H1 (cell line): Measurements from ENCODE around the gene TRIM6. TPM values are rescaled to one million over a fixed set of nuclear protein-coding genes. Genes with fewer than 3 reads are reported as not detected.

Source experiments
- CTCF ChIA-PET: fragments of 300-600 bp; sonication (Branson Sonifier 250); formaldehyde crosslinking; loops from one replicate; lab custom pipeline; 2021; ENCODE audit not compliant: partially characterized antibody; lab: Charles Lee
- POLR2A ChIA-PET: fragments of 300-600 bp; sonication (Branson Sonifier 250); formaldehyde crosslinking; loops from one replicate; lab custom pipeline; 2021; ENCODE audit warnings: inconsistent platforms; ENCODE audit not compliant: partially characterized antibody; lab: Charles Lee
- DNase-seq, 2 experiments: peaks; one replicate each; pipeline versions ENCODE4 v3.0.0 to v3.0.0-alpha.2; 2010 to 2022; ENCODE audit warnings: low spot score in 2 of 2, low read depth in 1 of 2, mixed read lengths in 1 of 2
- FAIRE-seq: peaks from 2 replicates; lab custom pipeline; 2011; peaks lifted over from hg19 to GRCh38; lab: Jason Lieb, UNC
- H2AFZ ChIP-seq: 2 replicates; pipeline ENCODE4 v1.8.1; 2012; ENCODE audit warnings: low read length, inconsistent platforms
- H2AK5ac ChIP-seq: 2 replicates; pipeline ENCODE4 v1.6.1; 2013; ENCODE audit warnings: low read depth, low read length
- H2BK120ac ChIP-seq: replicated peaks from 2 replicates; pipeline ENCODE3; 2013; ENCODE audit warnings: low read depth, low read length, inconsistent platforms
- H2BK12ac ChIP-seq: 2 replicates; pipeline ENCODE4 v1.6.1; 2013; ENCODE audit warnings: low read depth, low read length
- H2BK15ac ChIP-seq: 2 replicates; pipeline ENCODE4 v1.6.1; 2013; ENCODE audit warnings: low read length
- H2BK20ac ChIP-seq: 2 replicates; pipeline ENCODE4 v1.6.1; 2013; ENCODE audit warnings: low read length
- H2BK5ac ChIP-seq: 2 replicates; pipeline ENCODE4 v1.6.1; 2013; ENCODE audit warnings: low read depth, low read length
- H3K14ac ChIP-seq: 2 replicates; pipeline ENCODE4 v1.6.1; 2013; ENCODE audit warnings: inconsistent platforms; ENCODE audit not compliant: insufficient read length
- H3K18ac ChIP-seq: 2 replicates; pipeline ENCODE4 v1.6.1; 2013; ENCODE audit warnings: low read length; ENCODE audit errors: extremely low read depth
- H3K23ac ChIP-seq: 2 replicates; pipeline ENCODE4 v1.6.1; 2013; ENCODE audit warnings: inconsistent platforms; ENCODE audit not compliant: insufficient read length
- H3K23me2 ChIP-seq: 2 replicates; pipeline ENCODE4 v1.6.1; 2013; ENCODE audit warnings: low read depth, low read length
- H3K27ac ChIP-seq: 2 replicates; pipeline ENCODE4 v1.6.1; 2011; ENCODE audit warnings: low read depth, low read length, inconsistent platforms
- H3K27me3 ChIP-seq, 4 experiments: replicated peaks in 1 of 4; 1 replicate in 1 of 4; 2 replicates in 3 of 4; pipeline versions ENCODE4 v1.6.1 to v1.8.1; 2011 to 2013; ENCODE audit warnings: low read length in 3 of 4, mild to moderate bottlenecking in 3 of 4, inconsistent platforms in 2 of 4, mixed read lengths in 2 of 4, moderate library complexity in 1 of 4; ENCODE audit not compliant: control insufficient read depth in 3 of 4, insufficient read depth in 3 of 4; ENCODE audit errors: extremely low read depth in 1 of 4
- H3K36me3 ChIP-seq, 4 experiments: 2 replicates each; pipeline versions ENCODE4 v1.6.1 to v1.8.1; 2011 to 2013; ENCODE audit warnings: mild to moderate bottlenecking in 4 of 4, low read length in 3 of 4, moderate library complexity in 2 of 4, control low read depth in 1 of 4, inconsistent platforms in 1 of 4; ENCODE audit not compliant: insufficient read depth in 4 of 4, control insufficient read depth in 2 of 4
- H3K4ac ChIP-seq: replicated peaks from 2 replicates; pipeline ENCODE3; 2013; ENCODE audit warnings: low read length, low read depth, mixed read lengths, inconsistent platforms; ENCODE audit not compliant: insufficient read length
- H3K4me1 ChIP-seq, 4 experiments: replicated peaks in 1 of 4; 1 replicate in 1 of 4; 2 replicates in 3 of 4; pipeline versions ENCODE4 v1.6.1 to v1.8.1; 2011 to 2013; ENCODE audit warnings: low read length in 3 of 4, inconsistent platforms in 2 of 4, mixed read lengths in 1 of 4; ENCODE audit not compliant: insufficient read depth in 4 of 4, control insufficient read depth in 3 of 4
- H3K4me2 ChIP-seq, 2 experiments: 2 replicates each; pipeline versions ENCODE4 v1.6.1 to v1.8.1; 2011 to 2013; ENCODE audit warnings: low read depth in 2 of 2, low read length in 2 of 2, control low read depth in 1 of 2, inconsistent platforms in 1 of 2, mild to moderate bottlenecking in 1 of 2; ENCODE audit not compliant: insufficient read depth in 1 of 2
- H3K4me3 ChIP-seq, 4 experiments: fragments of 200-600, 300-600 bp in 1 of 4; sonication (generic), shearing (Covaris generic), sonication (Bioruptor Twin) in 1 of 4; 2 replicates each; pipeline versions ENCODE4 v1.5.1 to v1.8.1; 2011 to 2016; ENCODE audit warnings: low read length in 4 of 4, low read depth in 3 of 4, control low read depth in 2 of 4, inconsistent platforms in 2 of 4, mild to moderate bottlenecking in 2 of 4, mixed read lengths in 1 of 4, moderate library complexity in 1 of 4; ENCODE audit not compliant: insufficient read depth in 2 of 4; ENCODE audit errors: extremely low read depth in 1 of 4
- H3K56ac ChIP-seq: replicated peaks from 2 replicates; pipeline ENCODE3; 2013; ENCODE audit warnings: low read depth, mild to moderate bottlenecking, mixed read lengths, low read length, inconsistent platforms; ENCODE audit not compliant: insufficient read length
- H3K79me1 ChIP-seq: 2 replicates; pipeline ENCODE4 v1.6.1; 2013; ENCODE audit warnings: low read depth, low read length, control low read depth
- H3K79me2 ChIP-seq, 2 experiments: 2 replicates each; pipeline versions ENCODE4 v1.6.1 to v1.8.1; 2012 to 2013; ENCODE audit warnings: low read length in 2 of 2, mild to moderate bottlenecking in 2 of 2, inconsistent platforms in 1 of 2; ENCODE audit not compliant: insufficient read depth in 2 of 2, control insufficient read depth in 1 of 2
- H3K9ac ChIP-seq, 4 experiments: replicated peaks in 1 of 4; 1 replicate in 1 of 4; 2 replicates in 3 of 4; pipeline versions ENCODE4 v1.6.1 to v1.8.1; 2011 to 2013; ENCODE audit warnings: low read depth in 3 of 4, low read length in 3 of 4, control low read depth in 2 of 4, mild to moderate bottlenecking in 2 of 4, moderate library complexity in 2 of 4, inconsistent platforms in 1 of 4; ENCODE audit errors: extremely low read depth in 1 of 4
- H3K9me3 ChIP-seq, 2 experiments: 2 replicates each; pipeline versions ENCODE4 v1.6.1 to v1.8.1; 2012 to 2013; ENCODE audit warnings: mild to moderate bottlenecking in 2 of 2, moderate library complexity in 2 of 2, control low read depth in 1 of 2, inconsistent platforms in 1 of 2, low read depth in 1 of 2, low read length in 1 of 2, mixed read lengths in 1 of 2; ENCODE audit not compliant: insufficient read depth in 2 of 2
- H4K20me1 ChIP-seq, 2 experiments: replicated peaks in 1 of 2; 2 replicates each; pipeline versions ENCODE3 to v1.8.1; 2011 to 2013; ENCODE audit warnings: inconsistent platforms in 2 of 2, low read length in 2 of 2, mild to moderate bottlenecking in 1 of 2; ENCODE audit not compliant: insufficient read depth in 2 of 2, control insufficient read depth in 1 of 2
- H4K5ac ChIP-seq: 2 replicates; pipeline ENCODE4 v1.6.1; 2013; ENCODE audit warnings: low read length, low read depth, mixed read lengths, inconsistent platforms; ENCODE audit not compliant: insufficient read length
- H4K8ac ChIP-seq: 2 replicates; pipeline ENCODE4 v1.8.0; 2013; ENCODE audit warnings: mild to moderate bottlenecking, moderate library complexity, low read length, inconsistent platforms; ENCODE audit not compliant: insufficient read depth; ENCODE audit errors: extremely low read depth
- H4K91ac ChIP-seq: replicated peaks from 2 replicates; pipeline ENCODE3; 2013; ENCODE audit warnings: low read length, mixed read lengths, inconsistent platforms; ENCODE audit not compliant: insufficient read length
- CEBPB ChIP-seq: IDR thresholded peaks from 2 replicates; pipeline ENCODE4 v1.6.1; 2012; ENCODE audit warnings: low read depth, low read length
- EP300 ChIP-seq, 2 experiments: IDR thresholded peaks; 1 replicate in 1 of 2; 2 replicates in 1 of 2; pipeline ENCODE4 v1.6.1; 2011 to 2012; ENCODE audit warnings: low read depth in 2 of 2, low read length in 2 of 2, mild to moderate bottlenecking in 2 of 2, borderline replicate concordance in 1 of 2, inconsistent platforms in 1 of 2, moderate library complexity in 1 of 2
- EZH2 ChIP-seq: fragments of 200-600 bp; sonication (generic); IDR thresholded peaks from 2 replicates; pipeline ENCODE4 v1.7.1; 2012; ENCODE audit warnings: low read depth, mild to moderate bottlenecking, moderate library complexity, low read length, inconsistent platforms; ENCODE audit not compliant: severe bottlenecking
- HDAC6 ChIP-seq: IDR thresholded peaks from one replicate; pipeline ENCODE4 v1.7.1; 2012; ENCODE audit warnings: low read depth, mild to moderate bottlenecking, inconsistent platforms, low read length, moderate library complexity
- SUZ12 ChIP-seq: fragments of 200-600 bp; sonication (generic); IDR thresholded peaks from 2 replicates; pipeline ENCODE4 v1.6.1; 2012; ENCODE audit warnings: mild to moderate bottlenecking, inconsistent platforms, low read length, moderate library complexity, mixed read lengths
- YY1 ChIP-seq: IDR thresholded peaks from 2 replicates; pipeline ENCODE4 v1.6.1; 2011; ENCODE audit warnings: low read depth, mild to moderate bottlenecking, low read length
- WGBS, 2 experiments: shearing (Covaris generic) in 1 of 2; methylation state at CpG; one replicate each; pipeline versions ENCODE4 v1.1.6 to v1.1.7; 2013 to 2015; ENCODE audit warnings: low lambda C conversion rate in 2 of 2, mixed read lengths in 2 of 2, inconsistent platforms in 1 of 2, low coverage in 1 of 2, missing lambda C conversion rate in 1 of 2; ENCODE audit not compliant: insufficient replicate concordance in 2 of 2, insufficient coverage in 1 of 2, insufficient read length in 1 of 2; ENCODE audit errors: extremely low coverage in 1 of 2, missing lambda C conversion rate in 1 of 2; 5-methylcytosine and 5-hydroxymethylcytosine counted together
- polyA plus RNA-seq, 7 experiments: library from polyadenylated mRNA; depleted of rRNA in 3 of 7; stranded (reverse) in 5 of 7; unstranded in 2 of 7; fragments of >200 nt in 5 of 7; fragments of 200-250 nt in 2 of 7; gene quantifications; 1 replicate in 5 of 7; 2 replicates in 1 of 7; 4 replicates in 1 of 7; pipeline versions ENCODE4 v1.2.1 to v1.2.3, GENCODE V29; 2011 to 2013; ENCODE audit warnings: missing spikeins in 2 of 7, mixed read lengths in 2 of 7
- total RNA-seq: library from RNA; stranded (reverse); fragmentation: NEBNext Ultra II Directional; extraction: Animal tissue kit (Norgen Biotek cat#: 25700); gene quantifications from 2 replicates; pipeline ENCODE4 v1.2.1, GENCODE V29; 2021

The TRIM6 gene
- total and polyA plus RNA-seq, 2 of the 8 experiments (the other 6 are each of a cell fraction or from before 2014, with no cell fraction given) = 21.6 to 23.3 TPM

DNA sequence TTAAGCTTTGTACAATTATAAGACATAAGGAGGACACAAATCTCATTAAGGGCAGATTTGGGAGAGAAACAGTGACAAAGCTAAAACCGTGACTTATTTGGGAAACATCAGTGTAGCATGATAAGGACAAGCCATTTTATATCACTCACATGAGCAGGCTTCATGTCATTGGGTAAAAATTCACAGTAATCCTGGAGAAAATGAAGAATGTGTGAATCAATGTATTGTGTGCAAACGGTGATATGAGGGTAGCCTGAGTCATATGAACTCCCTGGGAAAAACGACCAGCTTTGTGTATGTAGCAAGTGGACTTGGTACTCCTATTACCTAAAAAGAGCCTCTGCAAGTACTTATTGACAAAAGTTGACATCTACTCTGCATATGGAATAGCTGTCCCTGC, 22.4 kb downstream of the TRIM6 start:
- H3K79me1 ChIP-seq = no peaks in the 10 kb centered on the region
- H2BK20ac ChIP-seq = no peak overlapping the region
- no peaks in the 10 kb centered on the region for H4K20me1 ChIP-seq
- peaks cover 0 to 8% (median 4%) of the 10 kb centered on the region in 4 experiments; a peak in 3 of 7 replicates for H3K4me1 ChIP-seq
- ChIA-PET CTCF (interaction anchor here (0.9 to 2.9 kb wide), 3 partner anchors 9 to 188 kb away, joined by 4 to 15 read pairs (median 6); no protein-coding TSS in a partner anchor), POLR2A (interaction anchor here (1.0 kb wide), 1 partner anchor 23 kb away, joined by 3 read pairs; the partner anchor contains the start of gene TRIM6)
- H4K8ac ChIP-seq = no peak overlapping the region
- no peak overlapping the region for H2BK120ac ChIP-seq
- no peak overlapping the region for H3K9ac ChIP-seq
- no peaks in the 10 kb centered on the region for H3K9me3 ChIP-seq
- no peak overlapping the region for H3K23ac ChIP-seq
- H4K5ac ChIP-seq = no peak overlapping the region
- 87% methylated on average over 3 of the region's 3 CpGs; no CpG with 5 or more reads in 1 of the 2 experiments for WGBS, 2 experiments
- no peaks in the 10 kb centered on the region for H3K79me2 ChIP-seq
- H3K18ac ChIP-seq = no peak overlapping the region
- H3K4me3 ChIP-seq = no peak overlapping the region
- H2BK15ac ChIP-seq = no peak overlapping the region
- H3K14ac ChIP-seq = no peak overlapping the region
- no peak for DNase-seq
- H2BK5ac ChIP-seq = no peak overlapping the region
- H3K36me3 ChIP-seq = no peaks in the 10 kb centered on the region
- H2BK12ac ChIP-seq = no peak overlapping the region
- no peaks in the 10 kb centered on the region for H3K27me3 ChIP-seq
- no peak overlapping the region for H3K4me2 ChIP-seq
- no peak overlapping the region for H2AK5ac ChIP-seq
- H4K91ac ChIP-seq = no peak overlapping the region
- no peak overlapping the region for H3K4ac ChIP-seq
- no peak overlapping the region for H2AFZ ChIP-seq
- FAIRE-seq = no peak
- no peak overlapping the region for H3K56ac ChIP-seq
- no peak overlapping the region for H3K27ac ChIP-seq
- H3K23me2 ChIP-seq = no peaks in the 10 kb centered on the region
- no peak for TF ChIP-seq SUZ12
- TF ChIP-seq CEBPB = no peak
- TF ChIP-seq YY1 = no peak
- TF ChIP-seq EP300 (IDR thresholded peaks at IDR 0.05; ENCODE audit: borderline replicate concordance in 1 of 2, low read depth in 2 of 2, low read length in 2 of 2) = no peak
- TF ChIP-seq EZH2 = no peak
- TF ChIP-seq HDAC6 = no peak
